Stomach (tissue), 4 donors: Measurements from ENCODE around the gene LCE1F.

ENCODE experiments used
- EP300 ChIP-seq: sonication (generic); formaldehyde crosslinking; IDR thresholded peaks from one replicate; pipeline ENCODE4 v1.6.1; 2017; ENCODE audit warnings: antibody characterized with exemption
- POLR2A ChIP-seq, 4 donors: fragments of 450-650 bp; IDR thresholded peaks; one replicate each; pipeline ENCODE4 v1.6.1; 2016; ENCODE audit warnings: antibody characterized with exemption in 4 of 4, control low read depth in 2 of 4, mild to moderate bottlenecking in 1 of 4, moderate library complexity in 1 of 4
- POLR2AphosphoS5 ChIP-seq, 3 donors: sonication (generic); formaldehyde crosslinking; IDR thresholded peaks; one replicate each; pipeline ENCODE4 v1.6.1; 2016; ENCODE audit warnings: antibody characterized with exemption in 3 of 3
- TF ChIP-seq, protein P1 (sequence below), 7 experiments: fragments of 450-650 bp in 4 of 7; fragments of 200-600 bp in 3 of 7; sonication (generic) in 3 of 7; IDR thresholded peaks; one replicate each; pipeline ENCODE4 v1.5.1; 2016 to 2019; ENCODE audit warnings: antibody characterized with exemption in 7 of 7, control low read depth in 2 of 7, mild to moderate bottlenecking in 1 of 7

DNA sequence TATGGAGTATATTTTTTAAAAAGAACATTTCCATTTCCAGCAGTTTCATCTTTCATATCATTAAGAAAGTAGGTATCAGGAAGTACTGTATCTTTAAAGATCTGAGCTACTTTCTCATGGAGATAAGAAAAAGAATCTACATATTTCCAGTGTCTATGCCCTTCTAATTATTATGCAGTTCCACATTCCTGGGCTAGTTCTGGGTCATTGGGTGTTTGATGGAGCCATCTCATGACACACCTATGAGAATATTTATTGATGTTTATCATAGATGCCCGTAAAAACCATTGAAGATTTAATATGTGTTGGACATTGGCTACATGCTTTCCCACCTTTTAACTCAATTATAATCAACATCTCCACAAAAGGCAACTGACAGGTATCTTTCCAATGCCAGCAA is 46.0 kb upstream of the LCE1F start:
- TF ChIP-seq, protein P1, sequence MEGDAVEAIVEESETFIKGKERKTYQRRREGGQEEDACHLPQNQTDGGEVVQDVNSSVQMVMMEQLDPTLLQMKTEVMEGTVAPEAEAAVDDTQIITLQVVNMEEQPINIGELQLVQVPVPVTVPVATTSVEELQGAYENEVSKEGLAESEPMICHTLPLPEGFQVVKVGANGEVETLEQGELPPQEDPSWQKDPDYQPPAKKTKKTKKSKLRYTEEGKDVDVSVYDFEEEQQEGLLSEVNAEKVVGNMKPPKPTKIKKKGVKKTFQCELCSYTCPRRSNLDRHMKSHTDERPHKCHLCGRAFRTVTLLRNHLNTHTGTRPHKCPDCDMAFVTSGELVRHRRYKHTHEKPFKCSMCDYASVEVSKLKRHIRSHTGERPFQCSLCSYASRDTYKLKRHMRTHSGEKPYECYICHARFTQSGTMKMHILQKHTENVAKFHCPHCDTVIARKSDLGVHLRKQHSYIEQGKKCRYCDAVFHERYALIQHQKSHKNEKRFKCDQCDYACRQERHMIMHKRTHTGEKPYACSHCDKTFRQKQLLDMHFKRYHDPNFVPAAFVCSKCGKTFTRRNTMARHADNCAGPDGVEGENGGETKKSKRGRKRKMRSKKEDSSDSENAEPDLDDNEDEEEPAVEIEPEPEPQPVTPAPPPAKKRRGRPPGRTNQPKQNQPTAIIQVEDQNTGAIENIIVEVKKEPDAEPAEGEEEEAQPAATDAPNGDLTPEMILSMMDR (IDR thresholded peaks at IDR 0.05): no peak
- no peak for TF ChIP-seq POLR2AphosphoS5 (IDR thresholded peaks at IDR 0.05)
- no peak for TF ChIP-seq POLR2A (IDR thresholded peaks at IDR 0.05)
- no peak for TF ChIP-seq EP300
